NOMO-1 treated with dmso at 0.1 percent for 144 hours (cell line): ENCODE data around the gene CAP2.
"Not testable (repeated sequence)": the region's sequence is repeated elsewhere in the genome, so short reads cannot be mapped to it uniquely, and the experiment has no call there.

Source experiments
- DNase-seq: peaks from one replicate; lab custom pipeline; 2025; ENCODE audit not compliant: unreplicated experiment; lab: John Stamatoyannopoulos, UW

The CAP2 gene

DNA sequence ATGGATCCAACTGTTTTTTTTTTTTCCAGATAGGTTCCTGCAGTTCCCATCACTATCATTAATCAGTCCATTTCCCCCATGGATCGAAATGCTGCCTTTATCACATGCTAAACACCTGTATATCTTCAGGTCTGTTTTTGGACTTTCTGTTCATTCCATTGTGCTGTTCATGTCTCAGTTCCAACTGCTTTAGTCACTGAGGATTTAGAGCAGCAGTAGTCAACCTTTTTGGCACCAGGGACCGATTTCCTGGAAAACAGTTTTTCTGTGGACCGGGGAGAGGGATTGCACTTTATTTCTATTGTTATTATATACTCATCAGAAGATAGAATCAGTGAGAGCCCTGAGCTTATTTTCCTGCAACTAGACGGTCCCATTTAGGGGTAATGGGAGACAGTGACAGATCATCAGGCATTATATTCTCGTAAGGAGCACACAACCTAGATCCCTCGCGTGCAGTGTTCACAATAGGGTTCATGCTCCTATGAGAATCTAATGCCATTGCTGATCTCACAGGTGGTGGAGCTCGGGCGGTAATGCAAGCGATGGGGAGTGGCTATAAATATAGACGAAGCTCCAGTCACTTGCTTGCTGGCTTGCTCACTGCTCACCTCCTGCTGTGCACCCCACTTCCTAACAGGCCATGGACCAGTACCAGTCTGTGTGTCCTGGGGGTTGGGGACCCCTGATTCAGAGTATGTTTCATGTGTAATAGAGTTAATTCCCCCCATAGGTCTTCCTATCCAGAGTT is 46.0 kb downstream of the CAP2 start:
- DNase-seq: no peak

DNA sequence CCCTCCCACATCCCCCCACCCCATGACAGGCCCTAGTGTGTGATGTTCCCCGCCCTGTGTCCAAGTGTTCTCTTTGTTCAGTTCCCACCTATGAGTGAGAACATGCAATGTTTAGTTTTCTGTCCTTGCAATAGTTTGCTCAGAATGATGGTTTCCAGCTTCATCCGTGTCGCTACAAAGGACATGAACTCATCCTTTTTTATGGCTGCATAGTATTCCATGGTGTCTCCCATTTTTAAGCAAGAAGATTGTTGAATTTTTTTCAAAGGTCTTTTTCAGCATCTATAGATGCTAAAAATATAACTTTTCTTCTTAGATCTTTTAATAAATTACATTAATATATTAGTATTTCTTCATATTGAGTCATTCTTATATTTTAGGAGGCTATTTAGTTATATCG is 47.4 kb downstream of the CAP2 start:
- DNase-seq: not testable (repeated sequence)

DNA sequence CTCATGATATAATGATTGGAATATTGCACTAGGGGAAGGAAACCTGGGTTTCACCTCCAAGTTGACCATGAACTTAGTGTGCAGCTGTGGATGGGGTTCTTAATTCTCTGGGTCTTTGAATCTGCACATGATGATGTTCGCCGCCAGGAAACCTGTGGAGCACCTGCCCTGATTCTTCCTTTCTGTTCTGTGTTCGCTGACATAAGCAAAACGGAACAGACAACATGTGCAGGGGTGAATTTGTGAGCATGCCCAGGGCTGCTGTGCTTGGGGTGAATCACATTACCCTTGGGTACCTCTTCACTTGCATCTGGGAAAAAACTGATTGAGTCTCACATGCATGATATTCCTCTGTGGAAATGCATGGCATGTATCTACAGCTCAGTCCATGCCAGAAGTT is 48.8 kb downstream of the CAP2 start:
- no peak for DNase-seq

DNA sequence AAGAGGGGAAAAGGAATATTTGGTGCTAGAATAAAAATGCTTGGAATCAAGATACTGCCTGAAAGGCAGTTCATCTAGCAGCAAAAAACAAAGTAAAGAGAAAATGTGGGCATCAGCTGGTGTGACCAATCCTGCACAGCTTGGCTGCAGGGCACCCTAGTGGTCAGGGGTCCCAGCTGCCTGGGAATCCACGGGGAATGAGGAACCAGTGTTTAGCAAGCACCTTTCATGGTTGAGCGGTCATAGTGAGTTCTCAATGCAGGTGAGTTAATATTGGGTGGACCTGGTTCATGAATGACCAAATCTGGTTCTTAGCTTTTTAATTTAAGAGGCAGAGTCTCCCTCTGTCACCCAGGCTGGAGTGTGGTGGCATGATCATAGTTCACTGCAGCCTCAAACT is 53.3 kb downstream of the CAP2 start:
- DNase-seq: no peak

DNA sequence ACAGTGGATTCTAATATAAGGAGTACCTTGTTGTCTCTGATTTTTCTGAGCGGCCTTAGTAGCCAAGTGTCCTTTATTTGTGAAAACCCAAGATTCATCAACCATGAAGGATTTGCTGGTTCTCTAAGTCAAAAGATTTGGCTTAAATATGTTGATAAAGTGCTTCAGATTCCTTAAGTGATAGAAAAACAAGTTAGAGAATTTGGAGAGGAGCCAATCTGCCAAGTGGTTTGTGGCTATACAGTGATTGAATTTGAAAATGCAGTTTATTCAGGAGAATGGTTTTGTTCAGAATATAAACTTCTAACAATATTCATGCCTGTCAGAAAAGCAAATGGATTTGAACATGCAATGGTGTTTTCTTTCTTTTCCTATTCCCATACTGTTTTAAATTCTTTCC is 54.8 kb downstream of the CAP2 start:
- DNase-seq: no peak

DNA sequence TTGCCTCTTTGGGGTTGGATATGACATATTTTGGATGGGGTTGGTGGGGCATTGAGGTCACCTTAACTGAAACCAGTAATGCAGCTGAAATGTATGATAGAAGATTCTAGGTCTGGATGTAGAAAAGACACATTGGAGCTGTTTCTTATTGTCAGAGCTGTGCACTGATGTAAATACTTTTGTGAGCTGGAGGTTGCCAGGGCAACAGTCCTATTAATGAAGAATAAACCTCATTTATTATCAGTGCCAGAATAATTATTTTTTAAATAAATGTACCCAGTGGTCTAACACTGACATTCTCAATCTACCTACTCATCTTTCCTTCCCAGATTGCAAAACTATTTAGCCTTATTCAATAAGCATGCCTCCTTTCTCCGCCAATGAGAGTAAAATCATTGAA is 57.0 kb downstream of the CAP2 start:
- DNase-seq: no peak

DNA sequence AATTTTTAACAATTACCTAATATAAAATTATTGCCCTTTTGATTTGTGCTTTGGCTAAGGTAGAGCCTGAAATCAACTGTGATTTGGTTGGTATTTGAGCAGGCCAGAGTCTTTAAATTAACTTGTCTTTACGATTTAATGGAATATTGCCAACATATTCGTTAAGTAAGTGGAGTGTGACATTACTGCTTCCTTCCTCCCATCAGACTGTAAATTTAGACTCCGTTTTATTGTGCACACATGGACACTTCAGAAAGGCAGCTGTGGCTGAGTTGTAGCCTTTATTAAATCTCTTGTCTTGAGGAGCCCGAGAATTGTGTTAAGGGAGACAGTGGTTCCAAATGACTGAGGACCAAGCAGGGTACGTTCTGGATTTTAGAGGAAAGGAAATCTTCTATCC is 57.4 kb downstream of the CAP2 start:
- DNase-seq: no peak

DNA sequence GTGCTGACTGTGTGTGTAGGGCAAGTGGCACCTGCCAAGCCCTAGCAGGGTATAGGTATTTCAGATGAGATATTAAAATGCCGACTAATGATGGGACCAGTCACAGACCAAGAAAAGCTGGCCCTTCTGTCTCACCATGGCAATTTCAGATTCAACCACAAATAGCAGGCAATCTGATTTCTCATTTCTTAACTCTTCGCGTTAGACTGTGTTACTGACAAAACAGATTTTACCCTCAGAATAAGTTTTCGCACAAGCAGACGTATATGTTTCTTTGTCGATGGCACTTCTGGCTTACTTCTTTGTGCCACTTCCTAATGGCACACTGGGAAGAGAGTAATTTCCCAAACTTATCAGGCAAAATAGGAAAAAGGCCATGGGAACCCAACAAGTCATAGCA is 58.7 kb downstream of the CAP2 start:
- no peak for DNase-seq

DNA sequence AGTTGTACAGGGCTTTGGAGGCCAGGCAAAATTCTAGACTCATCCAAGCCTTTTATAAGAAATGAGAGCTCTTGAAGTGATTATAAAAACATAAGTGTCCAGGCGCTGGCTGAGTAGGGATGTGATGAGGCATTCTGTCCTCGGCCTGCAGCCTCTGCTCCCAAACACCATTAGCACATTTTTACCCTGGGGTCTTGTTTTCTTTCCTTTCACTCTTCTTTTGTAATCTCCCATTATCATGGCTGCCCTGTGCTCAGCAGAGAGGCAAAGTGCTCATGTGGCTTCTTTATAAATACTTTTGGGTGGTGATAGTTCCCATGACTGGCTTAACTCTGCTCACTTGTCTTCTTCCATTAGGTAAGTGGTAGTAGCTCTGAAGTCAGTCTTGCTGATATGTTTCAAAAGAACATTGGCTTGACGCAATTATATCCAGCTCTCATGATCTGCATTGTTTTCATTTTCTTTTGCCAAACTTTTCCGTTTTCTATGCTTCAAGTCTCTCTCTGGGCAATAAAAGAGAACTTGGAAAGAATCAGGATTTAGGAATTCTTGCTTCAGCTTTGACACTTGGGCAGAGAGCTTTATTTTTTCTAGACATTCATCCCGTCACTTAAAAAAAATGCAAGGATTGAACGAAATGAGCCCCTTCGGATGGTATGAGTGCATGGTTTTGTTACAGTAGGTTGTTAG is 61.1 kb downstream of the CAP2 start:
- DNase-seq: no peak

DNA sequence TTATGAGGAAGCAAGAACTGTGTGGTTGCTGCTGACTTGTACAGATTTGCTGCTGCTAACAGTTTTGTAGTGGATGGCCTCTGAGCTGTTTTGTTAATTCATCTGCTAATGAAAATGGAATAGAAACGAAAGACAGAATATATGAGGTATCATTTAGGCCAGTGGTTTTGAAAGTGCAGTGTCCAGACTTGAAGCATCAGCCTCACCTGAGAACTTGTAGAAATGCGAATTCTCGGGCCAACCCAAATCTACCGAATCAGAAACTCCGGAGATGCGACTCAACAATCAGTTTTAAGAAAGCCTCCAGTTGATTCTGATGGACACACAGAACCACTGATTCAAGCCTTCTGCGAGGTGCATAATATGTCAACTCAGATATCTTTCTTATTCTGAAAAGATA is 62.5 kb downstream of the CAP2 start:
- DNase-seq: no peak

DNA sequence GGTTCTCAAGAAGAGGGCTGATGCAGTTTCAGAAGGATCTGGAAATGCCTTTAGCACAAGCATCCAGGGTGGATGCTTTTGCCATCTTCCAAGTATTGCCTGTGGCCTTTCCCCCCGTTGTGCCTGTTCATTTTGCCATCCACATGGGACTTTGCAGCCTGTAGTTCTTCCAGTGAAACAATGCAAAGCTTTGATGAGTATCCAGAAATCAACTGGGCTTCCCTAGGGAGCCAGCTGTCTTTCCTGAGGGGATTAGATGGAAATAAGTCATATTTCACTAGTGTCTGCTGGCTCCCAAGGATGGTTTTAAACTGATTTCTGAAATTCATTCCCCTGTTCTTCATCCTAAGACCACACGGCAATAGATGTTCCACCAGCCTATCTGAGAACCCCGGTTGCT is 63.3 kb downstream of the CAP2 start:
- no peak for DNase-seq

DNA sequence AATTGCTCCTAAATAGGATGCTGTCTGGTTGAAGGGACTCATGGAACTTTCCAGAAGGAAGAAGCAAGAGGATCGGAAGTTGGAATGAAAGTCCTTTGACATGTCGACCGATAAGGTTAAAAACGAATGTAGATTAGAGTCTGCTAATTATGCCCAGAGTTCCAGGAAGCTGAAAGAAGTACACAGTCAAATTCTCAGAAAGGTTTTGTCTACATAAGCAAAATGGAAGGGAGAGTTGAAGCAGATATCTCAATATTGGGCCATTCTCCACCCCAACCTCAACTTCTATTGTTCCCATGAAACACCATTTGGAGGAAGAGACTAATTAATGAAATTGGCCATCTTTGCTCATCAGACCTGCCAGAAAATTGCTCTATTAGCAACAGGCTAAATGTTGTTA is 64.0 kb downstream of the CAP2 start:
- no peak for DNase-seq

DNA sequence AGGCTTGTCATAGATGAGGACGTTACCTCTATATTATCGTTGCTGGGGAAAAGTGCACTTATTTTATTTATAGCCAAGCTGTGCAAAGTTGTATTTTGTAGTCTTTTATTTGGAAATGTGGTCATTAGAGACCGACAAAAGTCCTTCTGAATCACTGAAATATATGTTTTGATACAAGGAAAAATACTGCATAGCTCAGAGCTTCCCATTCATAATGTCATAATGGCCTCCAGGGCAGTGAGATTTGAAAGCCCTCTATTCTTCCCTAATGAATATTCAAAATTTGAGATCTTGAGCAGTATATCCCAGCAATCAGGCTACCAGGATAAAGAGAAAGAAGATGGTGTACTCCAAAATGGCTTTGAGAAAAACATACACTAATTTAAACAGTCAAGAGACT is 64.6 kb downstream of the CAP2 start:
- no peak for DNase-seq

DNA sequence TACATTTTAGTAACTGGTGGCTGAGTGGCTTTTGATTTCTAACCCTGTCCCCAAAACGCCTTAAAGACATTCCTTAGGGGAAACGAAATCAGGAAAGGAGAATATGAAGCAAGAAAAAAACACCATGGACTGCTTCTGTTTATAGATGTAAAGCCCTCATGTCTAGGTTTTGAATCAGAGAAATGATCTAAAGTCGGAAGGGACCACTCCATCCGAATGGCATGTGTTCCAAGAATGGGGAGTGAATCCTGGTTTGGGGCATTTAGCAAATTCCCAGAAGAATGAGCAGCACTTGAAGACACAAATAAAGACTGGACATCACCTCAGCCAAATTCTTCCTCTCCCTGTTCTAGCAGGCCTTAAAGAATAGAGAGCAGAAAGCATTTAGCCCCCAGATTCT is 65.6 kb downstream of the CAP2 start:
- DNase-seq: no peak

DNA sequence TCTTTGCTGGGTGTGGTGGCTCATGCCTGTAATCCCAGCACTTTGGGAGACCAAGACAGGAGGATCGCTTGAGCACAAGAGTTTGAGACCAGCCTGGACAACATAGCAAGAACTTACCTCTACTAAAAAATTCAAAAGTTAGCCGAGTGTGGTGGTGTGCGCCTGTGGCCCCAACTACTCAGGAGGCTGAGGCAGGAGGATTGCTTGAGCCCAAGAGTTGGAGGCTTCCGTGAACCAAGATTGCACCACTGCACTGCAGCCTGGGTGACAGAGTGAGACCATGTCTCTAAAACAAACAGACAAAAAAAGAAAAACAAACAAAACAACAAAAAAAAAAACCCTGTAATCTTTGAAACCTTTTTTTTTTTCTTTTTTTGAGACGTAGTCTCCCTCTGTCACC is 67.5 kb downstream of the CAP2 start:
- no peak for DNase-seq

DNA sequence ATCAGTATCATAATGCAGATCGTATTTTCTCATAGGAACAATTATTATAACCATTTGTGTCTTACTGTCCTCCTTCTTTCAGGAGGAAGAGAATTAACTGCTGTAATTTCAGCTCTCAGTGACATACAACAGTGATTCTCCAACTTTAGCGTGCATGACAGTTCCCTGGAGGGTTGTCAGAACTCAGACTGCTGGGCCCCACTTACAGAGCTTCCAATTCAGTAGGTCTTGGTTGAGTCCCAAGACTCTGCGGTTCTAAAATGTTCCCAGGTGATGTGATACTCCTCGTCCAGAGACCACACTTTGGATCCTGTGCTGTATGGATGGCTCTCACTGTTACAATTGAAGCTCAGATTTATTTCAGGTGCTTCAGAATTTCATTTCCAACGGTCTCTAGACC is 72.8 kb downstream of the CAP2 start:
- DNase-seq: no peak

DNA sequence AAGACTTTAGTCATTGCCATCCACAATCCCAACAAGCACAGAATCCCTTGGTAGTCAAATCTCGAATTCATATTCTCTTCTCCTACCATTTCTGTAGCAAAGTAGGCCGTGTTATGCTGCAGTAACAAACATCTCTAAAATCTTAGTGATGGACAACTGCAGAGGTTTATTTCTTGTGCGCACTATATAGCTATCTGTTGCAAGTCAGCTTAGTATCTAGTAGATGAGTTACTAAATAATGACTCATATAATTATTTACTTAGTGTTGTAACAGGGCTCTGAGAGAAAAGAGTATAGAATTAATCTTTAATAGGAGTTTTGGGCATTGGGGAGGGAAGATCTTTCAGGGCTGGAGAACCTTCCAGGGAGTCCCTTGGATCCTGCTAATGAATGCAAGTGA is 73.3 kb downstream of the CAP2 start:
- DNase-seq: no peak

DNA sequence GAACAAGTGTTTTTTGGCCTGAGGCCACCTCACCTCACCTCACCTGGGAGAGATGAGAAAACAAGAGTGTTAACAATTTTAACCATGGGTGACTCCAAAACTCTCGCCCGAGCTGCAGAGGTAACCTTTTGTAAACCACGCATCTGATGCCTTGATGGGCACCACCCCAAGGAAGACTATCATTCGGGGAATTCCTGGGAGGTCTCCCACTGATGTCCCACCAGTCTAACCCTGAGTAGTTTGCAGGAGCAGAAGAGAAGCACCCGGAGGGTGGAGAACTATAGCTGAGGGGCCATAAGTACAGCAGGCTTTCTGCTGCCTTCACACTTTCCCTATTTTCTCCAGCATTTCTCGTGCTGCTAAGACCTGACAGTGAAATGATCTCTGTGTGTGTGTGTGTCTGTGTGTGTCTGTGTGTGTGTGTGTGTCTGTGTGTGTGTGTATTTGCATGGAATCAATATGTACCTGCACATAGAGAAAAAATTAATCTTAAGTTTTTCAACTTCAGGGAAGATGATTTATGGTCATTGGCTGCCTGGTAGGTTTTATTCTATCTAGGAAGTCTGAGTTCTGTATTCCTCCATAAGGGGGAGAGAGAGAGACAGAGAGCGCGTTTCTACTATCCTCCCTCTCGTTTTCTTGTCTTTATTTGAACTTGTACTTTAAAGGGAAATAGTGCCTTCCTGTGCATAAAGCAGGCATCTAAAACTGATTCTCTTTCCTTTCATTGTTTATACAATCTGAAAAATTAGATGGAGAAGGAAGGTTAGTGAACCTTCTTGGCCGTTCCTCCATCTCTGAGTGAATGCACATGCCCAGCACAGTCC is 75.8 kb downstream of the CAP2 start:
- DNase-seq: no peak

DNA sequence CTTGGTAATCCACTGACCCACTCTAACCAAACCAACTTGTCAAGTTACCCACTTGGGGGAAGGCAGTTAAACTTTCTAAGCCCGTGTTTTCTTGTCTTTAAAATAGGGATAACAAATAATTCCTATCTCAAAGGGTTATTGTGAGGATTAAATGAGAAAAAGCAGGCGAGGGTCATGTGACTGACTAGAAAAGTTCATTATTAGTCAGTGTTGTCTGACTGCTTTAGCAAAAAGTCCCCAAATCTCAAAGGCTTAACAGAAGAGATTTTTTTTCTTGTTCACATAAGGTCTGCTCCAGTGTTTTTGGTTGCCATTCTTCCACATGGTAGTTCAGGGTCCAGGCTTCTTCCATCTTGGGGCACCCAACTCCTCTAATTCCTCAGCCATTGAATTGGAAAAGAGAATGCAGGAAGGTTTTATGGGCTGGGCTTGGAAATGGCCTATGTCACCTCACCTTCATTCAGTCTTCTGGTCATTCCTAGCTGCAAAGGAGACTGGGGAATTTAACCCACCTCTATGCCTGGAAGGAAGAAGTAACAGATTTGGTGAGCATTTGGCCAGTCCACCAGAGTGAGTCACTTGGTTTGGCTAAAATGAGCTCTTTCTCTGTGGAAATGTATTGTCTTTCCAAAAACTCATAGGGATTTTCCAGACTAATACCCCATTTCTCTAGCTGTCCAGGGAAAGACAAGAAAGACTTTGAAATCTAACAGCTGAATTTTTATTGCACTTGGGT is 77.0 kb downstream of the CAP2 start:
- DNase-seq: no peak

DNA sequence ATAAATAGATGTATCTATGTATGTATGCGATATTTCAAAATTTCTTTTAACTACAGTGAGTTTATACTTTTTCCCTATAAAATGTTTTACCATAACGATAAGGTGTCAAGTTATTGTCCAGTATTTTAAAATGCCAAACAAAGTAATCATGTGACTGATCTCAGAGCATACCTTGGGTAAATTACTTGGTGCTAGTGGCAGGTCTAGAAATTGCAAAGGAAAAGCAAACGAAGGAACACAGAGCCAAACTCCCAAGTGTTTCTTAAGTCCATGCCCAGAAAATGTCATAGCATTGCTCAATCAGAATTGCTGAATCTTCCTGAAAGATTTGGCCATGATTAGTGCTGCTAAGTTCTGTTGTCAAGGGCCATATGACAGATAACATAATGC is 77.5 kb downstream of the CAP2 start:
- no peak for DNase-seq

DNA sequence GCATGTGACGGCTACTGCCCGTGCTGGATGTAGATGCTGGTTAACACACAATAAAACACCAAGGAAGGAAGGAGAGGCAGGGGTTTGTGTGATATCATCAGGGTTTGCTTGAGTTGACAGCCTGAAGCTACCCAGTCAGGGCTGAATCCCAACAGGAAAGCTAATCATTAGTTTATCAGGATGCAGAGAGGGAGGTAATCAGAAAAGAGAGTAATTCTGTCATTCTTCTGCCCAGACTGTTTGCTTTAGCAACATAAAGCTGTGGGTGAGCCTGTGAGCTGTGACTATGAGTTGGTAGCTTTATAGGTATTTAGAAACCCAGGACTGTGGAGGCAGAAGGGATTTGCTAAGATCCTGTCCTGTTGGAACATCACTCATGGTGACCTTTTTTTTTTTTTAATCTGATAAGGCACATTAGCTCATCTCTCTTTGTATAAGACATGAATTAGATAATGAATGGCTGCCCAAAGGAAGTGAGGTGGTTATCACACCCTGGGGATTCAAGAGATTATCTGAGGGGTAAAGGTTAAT is 79.3 kb downstream of the CAP2 start:
- DNase-seq: no peak
